ENCODE results near the gene LRP10.
"Not testable (repeated sequence)": the region's sequence is repeated elsewhere in the genome, so short reads cannot be mapped to it uniquely, and the experiment has no call there.

The LRP10 gene

DNA sequence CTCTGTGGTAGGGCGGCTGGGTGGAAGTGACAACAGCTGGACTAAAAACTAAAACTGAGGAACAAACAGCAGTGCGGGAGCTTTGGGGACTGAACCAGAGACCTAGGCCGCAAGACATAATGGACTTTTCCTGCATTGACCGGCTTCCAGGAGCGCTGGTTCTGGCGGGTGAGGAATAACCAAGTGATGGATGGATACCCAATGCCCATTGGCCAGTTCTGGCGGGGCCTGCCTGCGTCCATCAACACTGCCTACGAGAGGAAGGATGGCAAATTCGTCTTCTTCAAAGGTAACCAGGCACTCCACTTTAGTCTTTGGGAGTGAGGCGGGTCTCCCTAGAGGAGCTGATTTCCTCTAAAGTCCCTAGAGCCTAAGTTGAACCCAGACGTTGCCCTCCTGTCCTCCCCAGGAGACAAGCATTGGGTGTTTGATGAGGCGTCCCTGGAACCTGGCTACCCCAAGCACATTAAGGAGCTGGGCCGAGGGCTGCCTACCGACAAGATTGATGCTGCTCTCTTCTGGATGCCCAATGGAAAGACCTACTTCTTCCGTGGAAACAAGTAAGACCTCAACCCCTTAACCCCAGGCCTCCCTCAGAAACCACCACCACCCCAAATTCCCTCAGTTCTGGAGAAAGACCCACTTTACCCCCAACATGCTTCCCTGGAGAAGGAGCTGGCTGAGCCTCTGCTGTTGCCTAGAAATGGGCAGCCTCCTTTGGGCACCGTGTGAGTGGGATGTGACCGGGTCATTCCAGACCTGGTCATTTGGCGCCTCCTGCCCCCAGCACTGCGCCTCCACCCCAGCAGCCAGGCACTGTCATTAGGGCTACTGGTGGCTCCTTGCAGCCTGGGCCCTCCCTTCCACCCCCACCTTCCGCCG is 27.1 kb upstream of the LRP10 start:
- no peak for DNase-seq

DNA sequence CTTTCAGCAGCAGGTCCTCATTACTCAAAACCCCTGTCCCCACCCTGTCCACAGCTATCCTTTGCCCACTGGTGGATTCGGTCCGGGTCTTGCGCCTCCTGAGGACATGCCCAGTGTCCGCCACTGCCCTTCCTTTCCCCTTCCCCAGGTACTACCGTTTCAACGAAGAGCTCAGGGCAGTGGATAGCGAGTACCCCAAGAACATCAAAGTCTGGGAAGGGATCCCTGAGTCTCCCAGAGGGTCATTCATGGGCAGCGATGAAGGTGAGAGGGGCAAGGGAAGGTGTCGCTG is 26.5 kb upstream of the LRP10 start:
- no peak for DNase-seq

DNA sequence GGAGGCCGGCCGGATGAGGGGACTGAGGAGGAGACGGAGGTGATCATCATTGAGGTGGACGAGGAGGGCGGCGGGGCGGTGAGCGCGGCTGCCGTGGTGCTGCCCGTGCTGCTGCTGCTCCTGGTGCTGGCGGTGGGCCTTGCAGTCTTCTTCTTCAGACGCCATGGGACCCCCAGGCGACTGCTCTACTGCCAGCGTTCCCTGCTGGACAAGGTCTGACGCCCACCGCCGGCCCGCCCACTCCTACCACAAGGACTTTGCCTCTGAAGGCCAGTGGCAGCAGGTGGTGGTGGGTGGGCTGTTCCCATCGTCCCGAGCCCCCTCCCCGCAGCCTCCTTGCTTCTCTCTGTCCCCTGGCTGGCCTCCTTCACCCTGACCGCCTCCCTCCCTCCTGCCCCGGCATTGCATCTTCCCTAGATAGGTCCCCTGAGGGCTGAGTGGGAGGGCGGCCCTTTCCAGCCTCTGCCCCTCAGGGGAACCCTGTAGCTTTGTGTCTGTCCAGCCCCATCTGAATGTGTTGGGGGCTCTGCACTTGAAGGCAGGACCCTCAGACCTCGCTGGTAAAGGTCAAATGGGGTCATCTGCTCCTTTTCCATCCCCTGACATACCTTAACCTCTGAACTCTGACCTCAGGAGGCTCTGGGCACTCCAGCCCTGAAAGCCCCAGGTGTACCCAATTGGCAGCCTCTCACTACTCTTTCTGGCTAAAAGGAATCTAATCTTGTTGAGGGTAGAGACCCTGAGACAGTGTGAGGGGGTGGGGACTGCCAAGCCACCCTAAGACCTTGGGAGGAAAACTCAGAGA is 25.5 kb upstream of the LRP10 start:
- DNase-seq, result no peak

DNA sequence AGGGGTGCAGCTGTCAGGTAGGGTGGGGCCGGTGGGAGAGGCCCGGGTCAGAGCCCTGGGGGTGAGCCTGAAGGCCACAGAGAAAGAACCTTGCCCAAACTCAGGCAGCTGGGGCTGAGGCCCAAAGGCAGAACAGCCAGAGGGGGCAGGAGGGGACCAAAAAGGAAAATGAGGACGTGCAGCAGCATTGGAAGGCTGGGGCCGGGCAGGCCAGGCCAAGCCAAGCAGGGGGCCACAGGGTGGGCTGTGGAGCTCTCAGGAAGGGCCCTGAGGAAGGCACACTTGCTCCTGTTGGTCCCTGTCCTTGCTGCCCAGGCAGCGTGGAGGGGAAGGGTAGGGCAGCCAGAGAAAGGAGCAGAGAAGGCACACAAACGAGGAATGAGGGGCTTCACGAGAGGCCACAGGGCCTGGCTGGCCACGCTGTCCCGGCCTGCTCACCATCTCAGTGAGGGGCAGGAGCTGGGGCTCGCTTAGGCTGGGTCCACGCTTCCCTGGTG is 24.7 kb upstream of the LRP10 start:
- DNase-seq, result no peak

DNA sequence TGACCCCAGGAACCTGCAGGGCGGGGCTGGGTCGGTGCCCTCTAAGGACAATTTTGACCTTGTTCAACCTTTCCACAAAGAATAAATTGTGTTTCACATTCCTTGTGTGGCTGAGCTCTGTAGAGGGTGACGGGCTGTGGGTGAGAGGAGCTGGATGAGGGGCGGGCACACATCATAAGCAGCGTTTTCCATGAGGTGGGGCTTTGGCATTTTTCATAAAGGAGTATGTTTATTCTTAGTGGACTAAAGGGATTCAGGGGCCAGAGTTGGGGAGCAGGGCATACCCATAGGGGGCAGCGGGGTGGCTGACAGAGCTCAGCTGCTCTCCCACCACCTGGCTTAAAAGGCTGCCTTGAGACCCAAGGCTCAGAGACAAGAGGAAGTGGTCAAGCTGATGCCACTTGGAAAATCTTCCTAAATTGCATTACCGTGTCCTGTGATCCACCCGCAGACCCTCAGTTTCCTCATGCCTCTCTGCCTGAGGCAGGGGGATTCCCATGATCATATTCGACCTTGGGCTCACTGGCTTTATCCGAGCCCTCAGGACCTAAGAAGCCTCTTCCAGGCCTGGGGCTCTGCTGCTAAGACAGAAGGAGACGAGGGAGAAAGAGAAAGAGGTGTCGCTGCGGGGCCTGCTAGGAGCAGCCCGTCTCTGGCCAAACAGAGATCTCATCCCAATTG is 23.7 kb upstream of the LRP10 start:
- no peak for DNase-seq

DNA sequence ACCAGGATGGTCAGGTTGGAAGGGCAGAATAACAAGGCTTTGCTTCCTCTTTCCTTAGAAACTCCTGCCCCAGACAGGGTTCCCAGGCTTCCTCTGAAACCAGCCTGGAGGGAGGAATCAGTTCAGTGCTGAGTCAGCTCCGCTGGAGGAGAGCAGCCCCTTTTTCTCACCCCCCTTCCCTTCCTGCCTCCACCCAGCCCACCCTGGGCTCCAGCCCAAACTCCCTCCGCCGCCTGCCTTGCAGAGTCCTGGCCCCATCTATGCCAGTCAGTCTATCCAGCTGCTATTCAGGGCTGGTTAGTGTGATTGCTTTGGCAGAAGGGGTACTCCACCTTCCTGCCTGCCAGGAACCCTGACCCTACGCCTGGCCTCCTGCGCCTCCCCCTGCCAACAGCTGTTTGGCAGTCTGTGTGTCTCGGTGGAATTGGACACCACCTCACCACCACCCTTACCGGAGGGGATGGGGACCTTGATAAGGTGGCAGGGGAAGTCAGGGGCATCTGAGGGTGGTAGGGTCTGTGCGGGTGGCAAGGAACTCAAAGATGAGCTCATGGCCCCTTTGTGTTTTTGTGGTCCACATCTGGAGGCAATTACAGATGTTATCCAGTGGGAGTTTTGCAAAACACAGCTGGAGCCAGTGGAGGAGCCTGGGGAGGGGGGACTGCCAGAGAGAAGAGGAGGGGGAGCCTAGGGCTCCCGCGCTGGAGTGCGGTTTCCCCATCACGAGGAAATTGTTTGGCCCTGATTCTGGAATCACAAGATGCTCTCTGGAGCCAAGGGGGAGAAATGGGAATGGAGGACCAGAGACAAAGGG is 23.0 kb upstream of the LRP10 start:
- peak; percentile 88 for DNase-seq

DNA sequence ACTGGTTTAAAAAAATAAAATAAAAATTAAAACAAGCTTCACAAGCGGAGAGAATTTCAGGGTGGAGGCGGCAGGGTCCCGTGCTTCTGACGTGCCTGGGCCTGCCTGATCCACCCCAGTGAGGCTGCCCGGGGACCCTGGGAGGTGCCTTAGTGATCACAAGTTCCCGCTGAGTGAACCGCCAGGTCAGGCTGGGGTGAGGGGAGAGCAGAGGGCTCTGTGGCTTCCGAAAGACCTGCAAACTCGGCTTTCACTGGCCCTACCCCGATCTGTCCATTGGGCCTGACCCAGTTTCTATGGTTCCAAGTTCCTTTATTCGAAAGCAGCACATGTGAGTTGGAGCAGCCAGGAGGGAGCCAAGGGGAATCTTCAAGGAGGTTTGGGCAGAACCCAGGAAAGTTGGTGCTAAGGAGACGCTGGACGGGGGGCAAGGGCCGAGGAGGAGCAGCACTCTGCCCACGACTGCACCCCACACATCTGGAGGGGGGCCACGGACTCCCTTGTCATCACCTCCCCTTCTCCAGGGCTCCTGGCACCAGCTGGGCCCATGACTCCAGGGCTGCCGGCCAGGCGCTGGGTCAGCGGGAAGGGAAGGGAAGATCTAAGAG is 22.2 kb upstream of the LRP10 start:
- no peak for DNase-seq

DNA sequence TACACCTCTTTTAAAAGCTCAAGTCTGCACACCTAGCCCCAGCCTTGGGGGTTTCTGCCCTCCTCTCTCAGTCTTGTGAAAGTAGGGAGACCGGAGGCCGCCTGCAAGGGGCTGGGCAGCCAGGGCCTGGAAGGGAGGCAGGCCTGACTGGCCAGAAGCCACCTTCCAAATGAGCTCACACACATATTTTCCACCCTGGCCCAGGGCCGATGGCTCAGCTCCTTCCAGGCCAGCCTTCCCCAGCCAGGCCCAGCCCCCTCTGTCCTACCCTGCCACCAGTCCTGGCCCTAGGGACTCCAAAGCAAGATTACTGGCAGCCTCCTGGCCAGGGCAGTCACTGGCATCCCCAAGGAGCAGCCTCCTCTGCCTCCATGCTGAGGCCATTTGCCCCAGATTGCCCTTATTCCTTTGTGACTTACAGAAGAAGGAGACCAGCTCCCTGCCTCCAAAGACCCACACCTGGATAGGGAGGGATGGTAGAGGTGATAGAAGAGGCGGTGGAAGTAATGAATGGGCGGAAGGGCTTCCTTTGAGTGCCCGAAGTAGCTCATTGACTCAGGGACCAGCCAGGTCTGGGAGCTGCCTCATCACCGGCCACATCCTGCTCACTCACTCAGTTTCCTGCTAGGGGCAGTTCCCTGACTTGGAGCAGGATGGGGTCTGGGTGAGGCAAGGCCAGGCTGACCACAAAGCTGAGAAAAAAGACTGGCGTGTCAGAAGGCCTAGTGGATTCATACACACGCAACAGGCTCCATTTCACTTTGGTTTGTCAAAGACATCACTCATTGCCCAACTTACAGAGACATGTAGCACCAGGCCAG is 20.4 kb upstream of the LRP10 start:
- DNase-seq, result peak; percentile 88

DNA sequence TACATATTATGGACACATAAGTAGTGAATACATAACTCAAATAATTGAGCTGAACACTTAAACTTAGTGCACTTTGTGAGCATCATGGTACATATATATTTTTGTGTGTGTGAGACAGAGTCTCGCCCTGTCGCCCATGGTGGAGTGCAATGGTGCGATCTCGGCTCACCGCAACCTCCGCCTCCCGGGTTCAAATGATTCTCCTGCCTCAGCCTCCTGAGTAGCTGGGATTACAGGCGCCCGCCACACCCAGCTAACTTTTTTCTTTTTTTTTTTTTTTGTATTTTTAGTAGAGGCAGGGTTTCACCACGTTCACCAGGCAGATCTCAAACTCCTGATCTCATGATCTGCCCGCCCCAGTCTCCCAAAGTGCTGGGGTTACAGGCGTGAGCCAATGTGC is 19.4 kb upstream of the LRP10 start:
- not testable (repeated sequence) for DNase-seq

DNA sequence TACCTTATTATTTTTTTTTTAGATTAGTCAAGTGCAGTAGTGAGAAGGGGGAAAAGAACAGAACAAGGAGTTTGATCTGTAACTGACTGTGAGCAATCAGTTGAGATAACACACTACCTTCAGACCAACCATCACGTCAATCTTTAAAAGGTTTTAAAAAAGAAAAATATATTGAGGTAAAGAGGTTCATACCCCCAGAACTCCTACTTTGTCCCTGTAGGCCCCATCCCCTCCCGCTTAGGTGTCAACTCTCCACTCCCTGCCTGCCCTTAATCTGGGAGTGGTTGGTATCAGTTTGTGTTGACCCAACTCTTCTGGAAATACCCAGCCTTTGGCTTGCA is 19.0 kb upstream of the LRP10 start:
- no peak for DNase-seq

DNA sequence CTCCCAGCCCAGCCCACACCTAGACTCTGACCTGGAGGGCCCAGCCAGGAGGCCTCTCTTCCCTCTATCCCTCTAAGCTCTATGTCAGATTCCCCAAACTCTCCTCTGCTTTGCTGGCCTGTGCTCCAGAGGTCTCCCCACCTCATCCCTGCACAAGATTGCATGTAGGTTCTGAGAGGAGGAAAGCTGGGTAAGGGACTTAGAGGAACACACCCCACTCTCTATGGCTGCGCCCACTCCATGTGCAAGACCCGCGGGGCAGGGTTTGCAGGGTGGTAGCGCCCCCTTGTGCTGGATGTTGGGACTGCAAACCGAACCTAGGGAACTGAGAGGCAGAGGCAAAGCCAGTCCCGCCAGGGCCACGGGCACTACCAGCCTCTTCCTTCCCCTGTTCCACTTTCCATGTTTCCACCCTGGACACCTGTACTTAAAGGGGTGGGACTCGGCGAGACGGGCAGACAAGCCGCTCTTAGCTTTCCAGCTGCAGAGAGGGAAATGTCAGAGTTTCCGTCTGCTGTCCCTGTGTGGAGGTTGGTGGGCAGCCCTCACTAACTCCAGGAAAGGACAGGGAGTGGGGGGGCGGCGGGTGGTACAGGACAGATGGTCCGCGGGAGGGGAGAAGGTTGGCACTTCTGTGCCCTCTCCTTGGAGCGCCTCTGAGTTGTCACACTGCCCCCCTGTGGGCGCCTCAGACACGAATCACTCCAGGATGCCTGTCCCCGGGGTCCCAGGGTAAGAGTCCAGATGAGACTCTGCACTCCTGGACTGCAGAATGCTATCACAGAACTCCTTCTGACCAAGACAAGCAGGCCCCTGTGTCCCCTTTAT is 18.4 kb upstream of the LRP10 start:
- DNase-seq, result peak; percentile 93

DNA sequence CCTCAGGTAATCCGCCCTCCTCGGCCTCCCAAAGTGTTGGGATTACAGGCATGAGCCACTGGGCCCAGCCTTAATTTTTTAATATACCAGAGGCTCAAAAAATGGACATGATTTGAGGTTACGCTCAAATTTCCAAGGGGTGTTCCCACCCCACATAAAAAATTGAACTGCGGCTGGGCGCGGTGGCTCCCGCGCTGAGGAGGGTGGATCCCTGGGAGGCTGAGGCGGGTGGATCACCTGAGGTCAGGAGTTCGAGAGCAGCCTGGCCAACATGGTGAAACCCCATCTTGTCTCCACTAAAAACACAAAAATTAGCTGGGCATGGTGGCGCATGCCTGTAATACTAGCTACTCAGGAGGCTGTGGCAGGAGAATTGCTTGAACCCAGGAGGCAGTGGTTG is 17.2 kb upstream of the LRP10 start:
- not testable (repeated sequence) for DNase-seq

DNA sequence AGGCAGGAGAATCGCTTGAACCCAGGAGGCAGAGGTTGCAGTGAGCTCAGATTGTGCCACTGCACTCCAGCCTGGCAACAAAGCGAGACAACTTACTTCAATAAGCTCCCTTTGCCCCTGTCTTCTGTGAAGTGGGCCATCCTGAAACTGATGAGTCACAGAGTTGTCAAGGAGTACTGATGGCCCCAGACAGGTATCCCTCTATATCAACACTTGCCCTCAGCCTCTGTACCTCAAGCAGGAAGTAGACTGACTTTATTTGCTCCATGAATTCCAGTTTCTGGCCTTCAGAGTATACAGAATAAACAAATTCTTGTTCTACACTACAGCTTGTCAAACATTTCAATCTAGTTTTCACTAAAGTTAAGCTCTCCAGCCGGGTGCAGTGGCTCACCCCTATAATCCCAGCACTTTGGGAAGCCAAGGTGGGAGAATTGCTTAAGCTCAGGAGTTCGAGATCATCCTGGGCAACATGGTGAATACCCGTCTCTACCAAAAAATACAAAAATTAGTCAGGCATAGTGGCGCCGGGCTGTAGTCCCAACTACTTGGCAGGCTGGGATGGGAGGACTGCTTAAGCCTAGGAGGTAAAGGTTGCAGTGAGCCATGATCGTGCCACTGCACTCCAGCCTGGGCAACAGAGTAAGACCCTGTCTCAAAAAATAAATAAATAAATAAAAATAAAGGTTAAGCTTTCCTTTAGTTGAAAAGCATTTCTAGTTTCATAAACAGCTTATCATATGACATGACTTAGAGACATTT is 16.4 kb upstream of the LRP10 start:
- peak; percentile 53 for DNase-seq

DNA sequence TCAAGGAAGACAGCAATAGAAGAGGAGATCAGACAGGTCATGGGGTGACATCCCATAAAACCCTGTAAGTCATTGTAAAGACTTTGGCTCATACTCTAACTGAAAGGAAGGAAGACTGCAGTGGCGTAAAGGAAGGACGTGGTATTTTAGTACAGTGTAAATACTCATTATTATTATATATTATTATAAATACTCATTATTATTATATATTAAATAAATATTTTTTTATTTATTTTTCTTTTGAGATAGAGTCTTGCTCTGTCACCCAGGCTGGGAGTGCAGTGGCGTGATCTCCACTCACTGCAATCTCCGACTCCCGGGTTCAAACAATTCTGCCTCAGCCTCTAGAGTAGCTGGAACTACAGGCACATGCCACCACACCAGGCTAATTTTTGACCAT is 15.1 kb upstream of the LRP10 start:
- no peak for DNase-seq

DNA sequence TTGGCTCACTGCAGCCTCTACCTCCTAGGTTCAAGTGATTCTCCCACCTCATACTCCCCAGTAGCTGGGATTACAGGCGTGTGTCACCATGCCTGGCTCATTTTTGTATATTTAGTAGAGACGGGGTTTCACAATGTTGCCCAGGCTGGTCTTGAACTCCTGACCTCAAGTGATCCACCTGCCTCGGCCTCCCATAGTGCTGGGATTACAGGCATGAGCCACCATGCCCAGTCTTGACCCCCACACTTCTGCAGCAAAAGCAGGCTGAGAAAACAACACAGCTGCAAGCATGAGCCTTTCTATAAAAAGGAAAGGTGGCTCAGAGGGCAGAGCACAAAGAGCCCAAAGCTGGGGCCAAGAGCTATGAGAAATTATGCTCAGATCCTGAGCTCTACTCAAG is 11.2 kb upstream of the LRP10 start:
- not testable (repeated sequence) for DNase-seq

DNA sequence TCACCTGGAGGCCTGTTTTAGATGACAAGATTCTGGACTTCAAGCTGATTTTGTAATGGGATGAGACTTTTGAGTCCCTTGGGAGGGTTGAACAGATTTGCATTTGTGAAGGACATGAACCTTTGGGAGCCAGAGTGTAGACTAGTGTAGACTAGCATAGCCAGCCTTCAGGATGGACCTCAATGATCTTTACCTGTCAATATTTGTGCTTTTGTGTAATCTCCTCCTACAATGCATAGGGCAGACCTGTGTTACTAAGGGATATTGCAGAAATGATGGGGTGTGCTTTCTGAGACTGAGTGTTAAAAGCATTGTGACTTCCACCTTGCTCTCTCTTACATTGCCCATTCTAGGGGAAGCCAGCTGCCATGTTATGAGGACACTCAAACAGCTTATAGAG is 9.9 kb upstream of the LRP10 start:
- DNase-seq, result no peak

DNA sequence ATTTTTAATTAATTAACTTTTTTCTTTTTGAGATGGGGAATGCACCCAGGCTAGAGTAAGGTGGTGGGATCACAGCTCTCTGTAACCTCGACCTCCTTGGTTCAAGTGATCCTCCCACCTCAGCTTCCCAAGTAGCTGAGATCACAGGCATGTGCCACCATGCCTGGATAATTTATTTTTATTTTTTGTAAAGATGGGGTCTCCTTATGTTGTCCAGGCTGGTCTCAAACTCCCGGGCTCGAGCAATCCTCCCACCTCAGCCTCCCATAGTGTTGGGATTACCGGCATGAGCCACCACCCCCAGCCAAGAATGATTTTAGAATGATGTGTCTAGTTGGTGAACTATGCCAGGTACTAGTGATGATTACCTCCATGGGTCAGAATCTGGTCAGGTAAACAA is 6.6 kb upstream of the LRP10 start:
- DNase-seq, result no peak

DNA sequence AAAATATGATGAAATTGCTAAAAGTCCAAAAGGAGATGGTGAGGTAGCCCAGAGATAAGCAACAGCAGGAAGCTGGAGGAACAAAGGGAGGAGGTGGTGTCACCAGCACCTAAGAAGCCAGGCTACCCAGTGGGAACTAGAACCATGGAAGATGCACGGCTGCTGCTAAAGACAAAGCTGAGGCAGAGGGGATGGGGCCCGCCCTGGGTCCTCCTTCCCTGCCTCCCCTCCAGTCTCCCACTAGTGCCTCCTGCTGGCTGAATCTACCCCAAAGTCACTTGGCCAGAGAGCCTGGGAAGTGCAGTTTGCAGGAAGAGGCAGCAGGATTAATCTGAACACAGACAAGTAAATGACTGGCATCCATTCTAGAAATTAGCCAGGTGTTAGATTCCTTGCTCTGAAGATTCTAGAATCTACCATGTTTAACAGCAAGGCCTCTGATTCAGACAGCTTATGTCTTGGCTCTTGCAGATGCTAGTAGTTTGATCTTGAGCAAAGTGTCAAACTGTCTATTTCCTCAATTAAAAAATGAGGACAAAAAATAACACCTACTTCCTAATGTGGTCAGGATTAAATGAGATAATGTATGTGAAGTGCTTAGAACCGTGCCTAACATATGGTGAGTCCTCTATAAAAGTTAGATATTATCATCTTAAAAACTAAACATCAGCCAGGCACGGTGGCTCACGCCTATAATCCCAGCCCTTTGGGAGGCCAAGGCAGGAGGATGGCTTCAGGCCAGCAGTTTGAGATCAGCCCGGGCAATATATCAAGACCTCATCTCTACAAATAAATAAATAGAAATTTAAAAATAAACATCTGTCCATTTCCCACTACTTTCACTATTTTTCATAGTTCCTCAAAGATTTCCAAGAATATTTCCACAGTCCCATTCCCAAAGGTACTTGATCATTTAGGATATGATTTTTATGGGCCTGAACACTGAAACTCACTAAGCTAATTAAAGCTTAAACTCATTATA is 5.8 kb upstream of the LRP10 start:
- peak; percentile 71 for DNase-seq

DNA sequence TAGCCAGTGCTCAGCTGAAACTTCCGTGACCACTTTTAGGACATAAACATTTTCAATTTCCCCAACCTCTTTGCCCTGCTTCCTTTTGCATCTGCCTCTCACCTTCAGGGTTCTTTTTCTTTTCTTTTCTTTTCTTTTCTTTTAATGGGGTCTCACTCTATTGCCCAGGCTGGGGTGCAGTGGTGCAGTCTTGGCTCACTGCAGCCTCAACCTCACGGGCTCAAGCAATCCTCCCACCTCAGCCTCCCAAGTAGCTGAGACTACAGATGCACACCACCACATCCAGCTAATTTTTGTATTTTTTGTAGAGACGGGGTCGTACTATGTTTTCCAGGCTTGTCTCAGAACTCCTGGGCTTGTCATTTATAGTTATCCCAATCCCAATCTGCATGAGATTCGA is 4.7 kb upstream of the LRP10 start:
- no peak for DNase-seq
